MCF 10A (cell line): ENCODE results near the gene LRP1B. TPM values are rescaled to one million over a fixed set of nuclear protein-coding genes. Genes with fewer than 3 reads are reported as not detected.

Source experiments
- BruUV-seq: library from RNA; stranded (reverse); fragments of 400-500 nt; replicated peaks from 2 replicates; lab custom pipeline; 2021; lab: Mats Ljungman, UMichigan
- CTCF ChIA-PET: fragments of 300-600 bp; sonication (Branson Sonifier 250); formaldehyde crosslinking; extraction: SDS; loops from one replicate; lab custom pipeline; 2021; ENCODE audit warnings: antibody characterized with exemption, inconsistent platforms; lab: Yijun Ruan, JAX
- POLR2A ChIA-PET: fragments of 300-600, 350-650 bp; sonication (Branson Sonifier 250); formaldehyde crosslinking; extraction: SDS; loops from one replicate; lab custom pipeline; 2020; ENCODE audit warnings: antibody characterized with exemption, inconsistent platforms; lab: Yijun Ruan, JAX
- DNase-seq: peaks from one replicate; pipeline ENCODE4 v3.0.0-alpha.2; 2018; ENCODE audit not compliant: unreplicated experiment
- H3K27ac Mint-ChIP-seq: one replicate; pipeline ENCODE4 v1.8.0; 2022; ENCODE audit warnings: mild to moderate bottlenecking, low read depth, mixed read lengths; ENCODE audit not compliant: unreplicated experiment
- H3K27me3 Mint-ChIP-seq: one replicate; pipeline ENCODE4 v1.8.0; 2022; ENCODE audit warnings: mixed read lengths; ENCODE audit not compliant: insufficient read depth, unreplicated experiment
- H3K36me3 Mint-ChIP-seq: one replicate; pipeline ENCODE4 v1.8.0; 2022; ENCODE audit warnings: mild to moderate bottlenecking, moderate library complexity, mixed read lengths; ENCODE audit not compliant: insufficient read depth, unreplicated experiment
- H3K4me1 Mint-ChIP-seq: one replicate; pipeline ENCODE4 v1.8.0; 2022; ENCODE audit warnings: mixed read lengths; ENCODE audit not compliant: insufficient read depth, unreplicated experiment
- H3K4me3 Mint-ChIP-seq: one replicate; pipeline ENCODE4 v1.8.0; 2022; ENCODE audit warnings: mild to moderate bottlenecking, moderate library complexity, mixed read lengths; ENCODE audit not compliant: unreplicated experiment
- H3K9me3 Mint-ChIP-seq: one replicate; pipeline ENCODE4 v1.8.0; 2022; ENCODE audit warnings: mixed read lengths; ENCODE audit not compliant: unreplicated experiment
- intact Hi-C: fragments of 100-400 bp; cut with micrococcal nuclease; formaldehyde crosslinking; loops from 2 replicates; pipeline ENCODE4 v1.14.1; 2022
- total RNA-seq: library from RNA; stranded (reverse); gene quantifications from 2 replicates; pipeline ENCODE4 v1.2.3, GENCODE V29; 2022
- TF ChIP-seq, protein P1 (sequence below): fragments of 200-600 bp; IDR thresholded peaks from one replicate; pipeline ENCODE4 v1.8.0; 2022; ENCODE audit warnings: antibody characterized with exemption, mild to moderate bottlenecking; ENCODE audit not compliant: unreplicated experiment

The LRP1B gene
- total RNA-seq, 1 experiment from 2014 or later: not detected

DNA sequence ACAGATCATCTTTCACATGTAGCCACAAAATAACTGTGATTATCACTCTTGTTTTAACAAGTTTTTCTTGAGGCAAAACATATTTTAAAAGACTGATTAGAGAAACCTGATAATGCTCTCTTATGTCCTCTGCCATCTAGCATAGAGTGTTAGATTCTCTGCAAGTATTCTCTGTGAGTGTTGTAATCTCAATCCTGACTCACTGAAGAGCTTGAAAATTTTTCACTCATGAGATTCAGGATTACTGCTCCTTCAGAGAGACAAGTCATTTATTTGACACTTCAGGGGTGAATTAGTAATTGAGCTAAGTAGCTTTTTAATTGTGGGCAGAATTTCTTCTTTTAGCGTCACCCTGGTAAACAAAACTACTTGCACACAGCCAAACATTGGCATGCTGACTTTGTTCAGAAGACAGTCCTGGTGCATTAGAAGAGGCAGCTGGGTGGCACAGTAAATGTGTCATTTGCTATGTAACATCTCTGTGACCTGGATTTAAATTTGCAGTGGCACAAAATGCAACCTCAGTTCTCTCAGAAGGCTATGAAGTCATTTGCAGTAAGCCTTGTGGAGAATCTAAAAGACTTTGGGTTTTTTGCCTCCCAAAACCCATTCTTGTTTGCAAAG is 172.9 kb downstream of the LRP1B start:
- Mint-ChIP-seq H3K27me3 (peaks cover 50% of the 10 kb centered on the region), H3K4me1 (no peaks in the 10 kb centered on the region), H3K27ac (no peak overlapping the region), H3K9me3 (no peaks in the 10 kb centered on the region), H3K4me3 (no peak overlapping the region), H3K36me3 (no peaks in the 10 kb centered on the region)
- ChIA-PET POLR2A (no interaction called here), CTCF (interaction anchor here (0.5 to 0.7 kb wide), 2 partner anchors 47 to 170 kb away, joined by 3 read pairs; no protein-coding TSS in a partner anchor)
- intact Hi-C loops: no loop called here
- DNase-seq: peak; percentile 3
- TF ChIP-seq, protein P1, sequence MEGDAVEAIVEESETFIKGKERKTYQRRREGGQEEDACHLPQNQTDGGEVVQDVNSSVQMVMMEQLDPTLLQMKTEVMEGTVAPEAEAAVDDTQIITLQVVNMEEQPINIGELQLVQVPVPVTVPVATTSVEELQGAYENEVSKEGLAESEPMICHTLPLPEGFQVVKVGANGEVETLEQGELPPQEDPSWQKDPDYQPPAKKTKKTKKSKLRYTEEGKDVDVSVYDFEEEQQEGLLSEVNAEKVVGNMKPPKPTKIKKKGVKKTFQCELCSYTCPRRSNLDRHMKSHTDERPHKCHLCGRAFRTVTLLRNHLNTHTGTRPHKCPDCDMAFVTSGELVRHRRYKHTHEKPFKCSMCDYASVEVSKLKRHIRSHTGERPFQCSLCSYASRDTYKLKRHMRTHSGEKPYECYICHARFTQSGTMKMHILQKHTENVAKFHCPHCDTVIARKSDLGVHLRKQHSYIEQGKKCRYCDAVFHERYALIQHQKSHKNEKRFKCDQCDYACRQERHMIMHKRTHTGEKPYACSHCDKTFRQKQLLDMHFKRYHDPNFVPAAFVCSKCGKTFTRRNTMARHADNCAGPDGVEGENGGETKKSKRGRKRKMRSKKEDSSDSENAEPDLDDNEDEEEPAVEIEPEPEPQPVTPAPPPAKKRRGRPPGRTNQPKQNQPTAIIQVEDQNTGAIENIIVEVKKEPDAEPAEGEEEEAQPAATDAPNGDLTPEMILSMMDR: no peak
- no TSS peak for BruUV-seq

GRCh38 chr2:141957321-141957720 is 173.5 kb downstream of the LRP1B start:
- H3K27ac Mint-ChIP-seq: no peak overlapping the region
- no peaks in the 10 kb centered on the region for H3K36me3 Mint-ChIP-seq
- intact Hi-C loops: no loop called here
- ChIA-PET CTCF (interaction anchor here (0.5 kb wide), 1 partner anchor 47 kb away, joined by 3 read pairs; no protein-coding TSS in a partner anchor), POLR2A (no interaction called here)
- no peaks in the 10 kb centered on the region for H3K9me3 Mint-ChIP-seq
- no peak overlapping the region for H3K4me3 Mint-ChIP-seq
- BruUV-seq: no TSS peak
- H3K4me1 Mint-ChIP-seq: no peaks in the 10 kb centered on the region
- TF ChIP-seq, protein P1: no peak
- H3K27me3 Mint-ChIP-seq: peaks cover 50% of the 10 kb centered on the region
- no peak for DNase-seq

- no peak overlapping the region for H3K4me3 Mint-ChIP-seq
- peaks cover 21% of the 10 kb centered on the region for H3K27me3 Mint-ChIP-seq
- ChIA-PET POLR2A (interaction anchor here (0.6 kb wide), 1 partner anchor 476 kb away, joined by 3 read pairs; no protein-coding TSS in a partner anchor), CTCF (interaction anchor here (0.6 to 0.7 kb wide), 3 partner anchors 274 to 1298 kb away, joined by 3 read pairs; no protein-coding TSS in a partner anchor)
- H3K36me3 Mint-ChIP-seq: no peaks in the 10 kb centered on the region
- intact Hi-C loops: no loop called here
- H3K4me1 Mint-ChIP-seq: no peaks in the 10 kb centered on the region
- DNase-seq: no peak
- TF ChIP-seq, protein P1: no peak
- no peak overlapping the region for H3K27ac Mint-ChIP-seq
- H3K9me3 Mint-ChIP-seq: no peaks in the 10 kb centered on the region
- BruUV-seq: no TSS peak
Measured at GRCh38 chr2:141947396-141948114, 183.3 kb downstream of the LRP1B start.

DNA sequence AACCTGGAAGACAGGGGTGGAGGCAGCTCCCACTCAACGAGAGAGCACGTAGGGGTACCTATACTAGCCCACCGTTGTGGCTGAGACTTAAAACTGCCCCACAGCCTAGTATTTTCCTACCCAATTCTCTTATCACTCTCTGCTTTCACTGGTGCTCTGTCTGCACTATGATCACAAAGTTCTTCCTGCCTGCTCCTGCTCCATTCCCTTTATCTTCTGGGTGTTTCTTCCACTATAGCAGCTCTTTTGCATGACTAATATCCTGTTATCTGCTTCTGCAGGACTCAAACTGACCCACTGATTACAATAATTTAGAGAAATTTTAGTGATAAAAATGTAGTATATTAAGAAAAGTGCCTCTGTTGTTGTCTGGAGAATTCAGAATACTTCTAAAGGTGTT is 184.8 kb downstream of the LRP1B start:
- POLR2A ChIA-PET: no interaction called here
- Mint-ChIP-seq H3K27ac (no peak overlapping the region), H3K9me3 (no peaks in the 10 kb centered on the region), H3K36me3 (no peaks in the 10 kb centered on the region), H3K27me3 (peaks cover 21% of the 10 kb centered on the region), H3K4me3 (no peak overlapping the region), H3K4me1 (no peaks in the 10 kb centered on the region)
- CTCF ChIA-PET: interaction anchor here (0.6 kb wide), 1 partner anchor 23 kb away, joined by 3 read pairs; no protein-coding TSS in a partner anchor
- TF ChIP-seq, protein P1: no peak
- no TSS peak for BruUV-seq
- DNase-seq: no peak
- intact Hi-C loops: no loop called here
